HepG2 (cell line): Measurements from ENCODE around the gene MRPL58. TPM values are rescaled to one million over a fixed set of nuclear protein-coding genes. Genes with fewer than 3 reads are reported as not detected.

ENCODE experiments used
- DMTF1 ChIP-seq: sonication (generic); formaldehyde crosslinking; IDR thresholded peaks from 2 replicates; pipeline ENCODE4 v1.4.0; 2020; ENCODE audit warnings: mild to moderate bottlenecking, missing genetic modification reagents
- FLYWCH1 ChIP-seq: sonication (generic); formaldehyde crosslinking; IDR thresholded peaks from 2 replicates; pipeline ENCODE4 v1.8.1; 2023; ENCODE audit warnings: mild to moderate bottlenecking, missing genetic modification reagents
- FOXO1 ChIP-seq: sonication (generic); formaldehyde crosslinking; IDR thresholded peaks from 2 replicates; pipeline ENCODE4 v1.4.0; 2020; ENCODE audit warnings: missing genetic modification reagents
- GPBP1L1 ChIP-seq: sonication (generic); formaldehyde crosslinking; IDR thresholded peaks from 2 replicates; pipeline ENCODE4 v1.5.0; 2020; ENCODE audit warnings: mild to moderate bottlenecking, missing genetic modification reagents
- HOXA3 ChIP-seq: sonication (generic); formaldehyde crosslinking; IDR thresholded peaks from 2 replicates; pipeline ENCODE4 v1.5.0; 2020; ENCODE audit warnings: missing genetic modification reagents
- JARID2 ChIP-seq: sonication (generic); formaldehyde crosslinking; IDR thresholded peaks from 2 replicates; pipeline ENCODE4 v1.8.1; 2023; ENCODE audit warnings: missing genetic modification reagents, inconsistent platforms; ENCODE audit not compliant: insufficient replicate concordance
- KMT2B ChIP-seq: IDR thresholded peaks from 2 replicates; pipeline ENCODE4 v1.6.1; 2016; ENCODE audit warnings: missing genetic modification reagents, missing compliant biosample characterization
- MLXIP ChIP-seq: sonication (generic); formaldehyde crosslinking; IDR thresholded peaks from 2 replicates; pipeline ENCODE4 v1.9.0; 2021; ENCODE audit warnings: missing genetic modification reagents, borderline replicate concordance
- NRL ChIP-seq: sonication (generic); formaldehyde crosslinking; IDR thresholded peaks from 2 replicates; pipeline ENCODE4 v1.5.0; 2020; ENCODE audit warnings: missing genetic modification reagents, mild to moderate bottlenecking, moderate library complexity, borderline replicate concordance
- SCMH1 ChIP-seq: sonication (generic); formaldehyde crosslinking; IDR thresholded peaks from 2 replicates; pipeline ENCODE4 v1.9.0; 2021; ENCODE audit warnings: missing genetic modification reagents, mild to moderate bottlenecking, borderline replicate concordance
- SIX4 ChIP-seq: sonication (generic); formaldehyde crosslinking; IDR thresholded peaks from 2 replicates; pipeline ENCODE4 v1.4.0; 2020; ENCODE audit warnings: missing genetic modification reagents
- ZFP90 ChIP-seq: sonication (generic); formaldehyde crosslinking; IDR thresholded peaks from 2 replicates; pipeline ENCODE4 v1.8.0; 2022; ENCODE audit warnings: missing genetic modification reagents, mild to moderate bottlenecking, inconsistent platforms, borderline replicate concordance
- ZKSCAN5 ChIP-seq: sonication (generic); formaldehyde crosslinking; IDR thresholded peaks from 2 replicates; pipeline ENCODE4 v1.5.1; 2020; ENCODE audit warnings: mild to moderate bottlenecking, missing genetic modification reagents
- ZNF281 ChIP-seq: sonication (generic); formaldehyde crosslinking; IDR thresholded peaks from 2 replicates; pipeline ENCODE4 v1.4.0; 2020; ENCODE audit warnings: missing genetic modification reagents, borderline replicate concordance
- ZNF704 ChIP-seq: sonication (generic); formaldehyde crosslinking; IDR thresholded peaks from 2 replicates; pipeline ENCODE4 v1.8.1; 2023; ENCODE audit warnings: mild to moderate bottlenecking, inconsistent platforms, moderate library complexity, missing genetic modification reagents, borderline replicate concordance
- polyA plus RNA-seq, 8 experiments: library from polyadenylated mRNA; depleted of rRNA in 3 of 8; stranded (reverse) in 7 of 8; unstranded in 1 of 8; fragments of >200 nt; fragmentation: Illumina TruSeq in 4 of 8; extraction: Trizol in 4 of 8; gene quantifications; 2 replicates each; pipeline versions ENCODE4 v1.2.1 to v1.2.3, GENCODE V29; 2011 to 2016; ENCODE audit warnings: low read depth in 4 of 8, missing spikeins in 1 of 8, mixed read lengths in 1 of 8; ENCODE audit not compliant: insufficient read depth in 1 of 8
- total RNA-seq, 5 experiments: library from RNA; depleted of rRNA; stranded (reverse); fragments of >200 nt; fragmentation: Illumina TruSeq; extraction: Trizol; gene quantifications; 2 replicates each; pipeline ENCODE4 v1.2.3, GENCODE V29; 2016; ENCODE audit warnings: low read depth in 1 of 5

The MRPL58 gene
- total and polyA plus RNA-seq, 2 of the 13 experiments (the other 11 are each of a cell fraction or from before 2014, with no cell fraction given): 44.9 to 68.9 TPM

GRCh38 chr17:74972107-74972972 lies 40.1 kb upstream of the MRPL58 start, which contains the start of gene HID1 (continued):
- no peak for TF ChIP-seq JARID2 (CRISPR knock-in tag)
- TF ChIP-seq FOXO1 (CRISPR knock-in tag): no peak; the same call in 1 of the 2 replicates
- TF ChIP-seq FLYWCH1: no peak
- TF ChIP-seq MLXIP (CRISPR knock-in tag): no peak
- 0 out of 2 replicates have a peak, but pooled peaks have one; percentile 20 for TF ChIP-seq ZFP90 (CRISPR knock-in tag)
- no peak for TF ChIP-seq ZKSCAN5 (CRISPR knock-in tag)
- no peak for TF ChIP-seq ZNF704 (CRISPR knock-in tag)
- no peak for TF ChIP-seq DMTF1
- no peak for TF ChIP-seq SCMH1 (CRISPR knock-in tag)
- no peak for TF ChIP-seq ZNF281
- TF ChIP-seq HOXA3 (CRISPR knock-in tag): peak; percentile 61
- no peak for TF ChIP-seq SIX4 (CRISPR knock-in tag)
- no peak for TF ChIP-seq KMT2B
- TF ChIP-seq NRL (CRISPR knock-in tag): no peak; the same call in 1 of the 2 replicates
- TF ChIP-seq GPBP1L1 (CRISPR knock-in tag): no peak
